D721Med (cell line): Measurements from ENCODE around the gene KAT8.
A peak's percentile ranks its signal among the peaks of the same experiment; 100 is the strongest.
"Not testable (repeated sequence)": the region's sequence is repeated elsewhere in the genome, so short reads cannot be mapped to it uniquely, and the experiment has no call there.

Source experiments
- DNase-seq: peaks from one replicate; pipeline ENCODE4 v3.0.0; 2011; ENCODE audit warnings: low spot score; ENCODE audit not compliant: insufficient read length
- FAIRE-seq: peaks from 2 replicates; lab custom pipeline; 2011; peaks lifted over from hg19 to GRCh38; lab: Jason Lieb, UNC
- CTCF ChIP-seq: IDR thresholded peaks from 2 replicates; pipeline ENCODE4 v1.5.1; 2012; ENCODE audit warnings: mild to moderate bottlenecking, control low read depth; ENCODE audit not compliant: insufficient read depth; ENCODE audit errors: missing control alignments

KAT8 gene

GRCh38 chr16:31157136-31157535, 39.7 kb downstream of the KAT8 start:
- FAIRE-seq (no peak), DNase-seq (no peak)
- no peak for TF ChIP-seq CTCF

- TF ChIP-seq CTCF: no peak
- FAIRE-seq (no peak), DNase-seq (no peak)
Observed at GRCh38 chr16:31167315-31167714, 49.9 kb downstream of the KAT8 start.

GRCh38 chr16:31168848-31169247, 51.4 kb downstream of the KAT8 start:
- no peak for TF ChIP-seq CTCF
- no peak for DNase-seq
- FAIRE-seq: no peak

GRCh38 chr16:31170048-31170447, 52.6 kb downstream of the KAT8 start:
- DNase-seq, FAIRE-seq: not testable (repeated sequence)

GRCh38 chr16:31177136-31177535, 59.7 kb downstream of the KAT8 start:
- FAIRE-seq: no peak
- TF ChIP-seq CTCF: no peak
- no peak for DNase-seq

GRCh38 chr16:31179219-31179746, 61.8 kb downstream of the KAT8 start:
- FAIRE-seq (no peak), DNase-seq (no peak)
- TF ChIP-seq CTCF: no peak

GRCh38 chr16:31179747-31180459, 62.4 kb downstream of the KAT8 start, which contains the start of gene FUS:
FUS (plus strand) TSS chr16:31180139; CDS start chr16:31180215, 76 bp downstream.
- DNase-seq: peak; percentile 81
- FAIRE-seq: no peak
- TF ChIP-seq CTCF: no peak
